ENCODE data around the gene FHAD1. TPM values are rescaled to one million over a fixed set of nuclear protein-coding genes. Genes with fewer than 3 reads are reported as not detected.

Gene FHAD1
- total RNA-seq, 1 experiment from 2014 or later = 1.9 TPM

- Histone ChIP-seq H3K23ac (ENCODE audit: insufficient read length, low read depth, low read length) (no peak overlapping the region), H2BK12ac (ENCODE audit: insufficient read length, low read depth, low read length) (no peak overlapping the region), H3K4me1 (ENCODE audit: insufficient read depth, low read length) (no peaks in the 10 kb centered on the region), H2AFZ (ENCODE audit: low read length) (no peak overlapping the region), H4K20me1 (ENCODE audit: control insufficient read depth, insufficient read depth, insufficient read length) (no peaks in the 10 kb centered on the region), H3K9ac (ENCODE audit: extremely low read depth, insufficient read length, low read length) (no peak overlapping the region), H3K79me2 (ENCODE audit: insufficient read depth, low read length) (no peaks in the 10 kb centered on the region), H3K18ac (ENCODE audit: insufficient read length, low read depth, low read length) (no peak overlapping the region), H2BK120ac (ENCODE audit: low read depth, low read length, poor library complexity, severe bottlenecking) (no peak overlapping the region), H2AK5ac (ENCODE audit: insufficient read length, low read length) (no peak overlapping the region), H3K79me1 (ENCODE audit: insufficient read depth, low read depth, low read length, poor library complexity, severe bottlenecking) (no peaks in the 10 kb centered on the region), H3K9me3 (ENCODE audit: control insufficient read depth, low read depth, low read length) (no peaks in the 10 kb centered on the region), H3K27me3 (ENCODE audit: insufficient read depth, low read length) (no peaks in the 10 kb centered on the region), H3K56ac (ENCODE audit: insufficient read length, low read depth, low read length) (no peak overlapping the region), H3T11ph (ENCODE audit: low read length) (no peak overlapping the region), H3K27ac (ENCODE audit: insufficient read length, low read depth, low read length) (no peak overlapping the region), H2BK5ac (ENCODE audit: insufficient read length, low read length) (no peak overlapping the region), H4K5ac (ENCODE audit: insufficient read length, low read depth, low read length) (no peak overlapping the region), H2BK20ac (ENCODE audit: low read depth, low read length, poor library complexity, severe bottlenecking) (no peak overlapping the region), H2BK15ac (ENCODE audit: low read depth, low read length) (no peak overlapping the region), H3K4me2 (ENCODE audit: insufficient read depth, insufficient read length, low read length) (no peak overlapping the region), H3K14ac (ENCODE audit: insufficient read depth, low read length) (no peak overlapping the region), H3K4ac (ENCODE audit: low read depth, low read length) (no peak overlapping the region), H3K23me2 (ENCODE audit: insufficient read length, low read depth, low read length, poor library complexity, severe bottlenecking) (no peaks in the 10 kb centered on the region), H4K8ac (replicated peaks; ENCODE audit: insufficient read length, low read depth, low read length) (no peak overlapping the region), H4K91ac (ENCODE audit: insufficient read length, low read depth, low read length) (no peak overlapping the region)
- H3K27ac Mint-ChIP-seq = no peak overlapping the region
- H3K4me3 Mint-ChIP-seq = no peak overlapping the region
- H3K27me3 Mint-ChIP-seq (ENCODE audit: low read depth) = peaks cover 12% of the 10 kb centered on the region
- H3K4me1 Mint-ChIP-seq = peaks cover 0 to 7% of the 10 kb centered on the region in 2 experiments; a peak in 1 of 4 replicates
- no CpG with 5 or more reads among the region's 7 CpGs for WGBS (ENCODE audit: extremely low coverage, insufficient read length, low lambda C conversion rate)
- DNase-seq = no peak
- peaks cover 0 to 9% of the 10 kb centered on the region in 2 experiments; a peak in 4 of 5 replicates for H3K9me3 Mint-ChIP-seq
- peaks cover 0 to 8% (median 7%) of the 10 kb centered on the region in 3 experiments; a peak in 6 of 7 replicates for H3K36me3 Mint-ChIP-seq (ENCODE audit: insufficient read depth in 1 of 3, low read depth in 3 of 3)
- no peak for TF ChIP-seq CTCF (conservative IDR thresholded peaks at IDR 0.05)
Observed at GRCh38 chr1:15336866-15337265, 89.8 kb downstream of the FHAD1 start.
